Transverse colon (tissue), 3 donors: ENCODE data around the gene ABCG1.

Experiments used
- POLR2A ChIP-seq: fragments of 450-650 bp; IDR thresholded peaks from one replicate; pipeline ENCODE4 v1.6.1; 2016; ENCODE audit warnings: antibody characterized with exemption, mild to moderate bottlenecking, moderate library complexity
- TF ChIP-seq, protein P1 (sequence below), 5 experiments: fragments of 200-600 bp in 3 of 5; fragments of 450-650 bp in 2 of 5; sonication (generic) in 3 of 5; IDR thresholded peaks; 1 replicate in 2 of 5; 2 replicates in 3 of 5; pipeline ENCODE4 v1.5.1; 2016 to 2017; ENCODE audit warnings: antibody characterized with exemption in 5 of 5, inconsistent platforms in 3 of 5, mild to moderate bottlenecking in 2 of 5, moderate library complexity in 1 of 5

DNA sequence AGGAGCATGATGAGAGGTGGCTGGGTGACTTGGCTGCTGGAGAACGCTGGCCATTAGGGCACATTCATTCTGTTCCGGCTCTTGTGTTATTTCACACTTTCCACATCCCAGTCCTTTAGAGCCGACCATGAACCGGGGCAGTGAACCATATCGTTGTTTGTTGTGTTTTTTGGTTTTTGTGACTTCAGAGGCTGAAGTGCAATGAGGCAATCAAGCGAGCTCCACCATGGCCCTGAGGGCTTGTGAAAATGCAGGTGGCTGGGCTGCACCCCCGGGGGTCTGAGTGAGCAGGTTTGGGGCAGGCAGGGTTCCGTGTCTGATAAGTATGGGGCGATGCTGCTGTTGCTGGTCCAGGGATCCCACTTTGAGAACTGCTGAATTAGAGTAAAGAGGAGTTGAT lies 23.7 kb downstream of the ABCG1 start:
- no peak for TF ChIP-seq POLR2A
- TF ChIP-seq, protein P1, sequence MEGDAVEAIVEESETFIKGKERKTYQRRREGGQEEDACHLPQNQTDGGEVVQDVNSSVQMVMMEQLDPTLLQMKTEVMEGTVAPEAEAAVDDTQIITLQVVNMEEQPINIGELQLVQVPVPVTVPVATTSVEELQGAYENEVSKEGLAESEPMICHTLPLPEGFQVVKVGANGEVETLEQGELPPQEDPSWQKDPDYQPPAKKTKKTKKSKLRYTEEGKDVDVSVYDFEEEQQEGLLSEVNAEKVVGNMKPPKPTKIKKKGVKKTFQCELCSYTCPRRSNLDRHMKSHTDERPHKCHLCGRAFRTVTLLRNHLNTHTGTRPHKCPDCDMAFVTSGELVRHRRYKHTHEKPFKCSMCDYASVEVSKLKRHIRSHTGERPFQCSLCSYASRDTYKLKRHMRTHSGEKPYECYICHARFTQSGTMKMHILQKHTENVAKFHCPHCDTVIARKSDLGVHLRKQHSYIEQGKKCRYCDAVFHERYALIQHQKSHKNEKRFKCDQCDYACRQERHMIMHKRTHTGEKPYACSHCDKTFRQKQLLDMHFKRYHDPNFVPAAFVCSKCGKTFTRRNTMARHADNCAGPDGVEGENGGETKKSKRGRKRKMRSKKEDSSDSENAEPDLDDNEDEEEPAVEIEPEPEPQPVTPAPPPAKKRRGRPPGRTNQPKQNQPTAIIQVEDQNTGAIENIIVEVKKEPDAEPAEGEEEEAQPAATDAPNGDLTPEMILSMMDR (IDR thresholded peaks at IDR 0.05): no peak
